Keratinocyte (primary cell): ENCODE results near the gene BICD1.

Experiments
- EZH2 ChIP-seq: IDR thresholded peaks from one replicate; pipeline ENCODE4 v1.6.1; 2012; ENCODE audit warnings: inconsistent platforms, mild to moderate bottlenecking, low read length, moderate library complexity
- TF ChIP-seq, protein P1 (sequence below), 3 experiments: IDR thresholded peaks in 1 of 3; conservative IDR thresholded peaks in 1 of 3; optimal IDR thresholded peaks in 1 of 3; 2 replicates in 2 of 3; 3 replicates in 1 of 3; pipeline versions ENCODE3 to v1.5.1; 2011; ENCODE audit warnings: low read length in 3 of 3, mild to moderate bottlenecking in 3 of 3, moderate library complexity in 2 of 3, control low read depth in 1 of 3, inconsistent platforms in 1 of 3; ENCODE audit not compliant: insufficient read depth in 2 of 3; ENCODE audit errors: extremely low read depth in 1 of 3

- TF ChIP-seq, protein P1, sequence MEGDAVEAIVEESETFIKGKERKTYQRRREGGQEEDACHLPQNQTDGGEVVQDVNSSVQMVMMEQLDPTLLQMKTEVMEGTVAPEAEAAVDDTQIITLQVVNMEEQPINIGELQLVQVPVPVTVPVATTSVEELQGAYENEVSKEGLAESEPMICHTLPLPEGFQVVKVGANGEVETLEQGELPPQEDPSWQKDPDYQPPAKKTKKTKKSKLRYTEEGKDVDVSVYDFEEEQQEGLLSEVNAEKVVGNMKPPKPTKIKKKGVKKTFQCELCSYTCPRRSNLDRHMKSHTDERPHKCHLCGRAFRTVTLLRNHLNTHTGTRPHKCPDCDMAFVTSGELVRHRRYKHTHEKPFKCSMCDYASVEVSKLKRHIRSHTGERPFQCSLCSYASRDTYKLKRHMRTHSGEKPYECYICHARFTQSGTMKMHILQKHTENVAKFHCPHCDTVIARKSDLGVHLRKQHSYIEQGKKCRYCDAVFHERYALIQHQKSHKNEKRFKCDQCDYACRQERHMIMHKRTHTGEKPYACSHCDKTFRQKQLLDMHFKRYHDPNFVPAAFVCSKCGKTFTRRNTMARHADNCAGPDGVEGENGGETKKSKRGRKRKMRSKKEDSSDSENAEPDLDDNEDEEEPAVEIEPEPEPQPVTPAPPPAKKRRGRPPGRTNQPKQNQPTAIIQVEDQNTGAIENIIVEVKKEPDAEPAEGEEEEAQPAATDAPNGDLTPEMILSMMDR (optimal IDR thresholded peaks at IDR 0.05 in 1 of 3, IDR thresholded peaks at IDR 0.05 in 1 of 3, conservative IDR thresholded peaks at IDR 0.05 in 1 of 3; ENCODE audit: extremely low read depth in 1 of 3, insufficient read depth in 2 of 3, low read length in 3 of 3): no peak
- TF ChIP-seq EZH2: no peak
These were observed 42.9 kb upstream of the BICD1 start for GRCh38 chr12:32063796-32064195.
